NCI-H1694 treated with DMSO at 0.1 percent for 48 hours (cell line): Measurements from ENCODE around the gene SLC9A9.

ENCODE experiments used
- DNase-seq: peaks from one replicate; lab custom pipeline; 2025; lab: John Stamatoyannopoulos, UW

The SLC9A9 gene

DNA sequence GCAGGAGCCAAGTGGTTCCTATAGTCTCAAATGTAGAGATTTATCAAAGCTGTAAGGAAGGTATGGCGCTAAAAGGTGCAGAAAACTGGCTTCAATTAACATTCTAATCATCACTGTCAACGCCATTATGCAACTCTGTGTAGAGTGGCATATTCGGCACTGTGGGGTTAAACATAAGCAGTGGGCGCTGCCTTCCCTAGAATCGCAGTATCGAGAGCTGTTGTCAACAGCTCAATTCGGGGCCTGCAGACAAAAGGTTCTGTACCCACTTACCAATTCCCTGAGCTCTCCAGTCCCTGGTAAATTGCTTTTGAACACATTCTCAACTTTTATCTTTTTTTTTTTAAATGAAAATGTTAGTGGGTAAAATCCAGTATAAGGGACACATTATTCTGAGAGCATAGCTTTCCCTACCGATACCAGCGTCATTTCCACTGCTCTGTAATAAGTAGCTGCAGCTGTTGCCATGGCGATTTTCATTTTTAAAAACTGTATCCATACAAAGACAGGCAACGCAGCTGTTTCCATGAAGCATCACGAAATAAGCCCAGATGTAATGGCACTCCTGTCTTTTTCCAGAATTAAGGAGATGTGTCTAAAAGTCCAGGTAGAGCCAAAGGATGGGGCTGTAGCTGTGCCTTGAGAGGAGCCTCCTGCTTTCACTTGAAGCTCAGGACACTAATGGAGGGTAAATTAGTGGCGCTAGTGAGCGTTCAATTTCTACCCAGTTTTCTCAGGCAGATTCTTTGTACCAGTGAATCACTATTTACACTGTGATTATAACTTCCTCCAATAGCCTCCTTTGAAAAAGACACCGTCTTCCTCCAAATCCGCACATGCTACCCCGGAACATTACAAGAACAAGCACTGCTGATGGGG, 250.3 kb downstream of the SLC9A9 start:
- DNase-seq = no peak

DNA sequence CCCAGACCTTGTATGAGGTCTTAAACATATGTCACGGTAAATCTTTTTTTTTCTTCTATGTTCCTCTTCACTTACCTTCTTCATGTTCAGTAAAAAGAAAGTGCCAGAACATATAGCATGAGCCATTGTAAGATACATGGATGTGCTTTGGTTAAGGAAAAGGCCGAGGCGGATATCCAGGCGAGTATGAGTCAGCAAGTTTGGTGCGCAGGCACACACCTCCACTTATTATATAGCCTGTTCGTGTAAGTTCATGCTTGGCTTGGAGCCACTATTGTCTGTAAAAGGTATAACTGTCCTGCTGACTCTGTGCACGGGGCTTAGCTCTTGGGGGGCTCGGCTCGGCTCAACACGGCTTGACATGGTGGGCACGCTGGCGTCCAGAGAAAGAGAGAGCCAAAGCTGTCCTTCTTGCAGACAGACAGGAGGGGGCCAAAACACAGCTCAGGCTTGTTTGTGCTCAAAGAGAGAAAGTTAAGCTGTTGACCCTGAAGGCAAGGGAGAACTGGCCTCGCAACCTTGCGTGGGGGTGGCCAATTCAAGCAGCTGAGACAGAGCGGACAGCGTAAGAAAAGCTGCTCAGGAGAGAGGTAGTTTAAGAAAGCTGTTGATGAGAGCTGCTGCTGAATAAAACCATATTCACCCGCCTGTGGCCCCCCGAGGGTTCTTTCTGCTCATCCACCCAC, 251.2 kb downstream of the SLC9A9 start:
- DNase-seq = no peak

DNA sequence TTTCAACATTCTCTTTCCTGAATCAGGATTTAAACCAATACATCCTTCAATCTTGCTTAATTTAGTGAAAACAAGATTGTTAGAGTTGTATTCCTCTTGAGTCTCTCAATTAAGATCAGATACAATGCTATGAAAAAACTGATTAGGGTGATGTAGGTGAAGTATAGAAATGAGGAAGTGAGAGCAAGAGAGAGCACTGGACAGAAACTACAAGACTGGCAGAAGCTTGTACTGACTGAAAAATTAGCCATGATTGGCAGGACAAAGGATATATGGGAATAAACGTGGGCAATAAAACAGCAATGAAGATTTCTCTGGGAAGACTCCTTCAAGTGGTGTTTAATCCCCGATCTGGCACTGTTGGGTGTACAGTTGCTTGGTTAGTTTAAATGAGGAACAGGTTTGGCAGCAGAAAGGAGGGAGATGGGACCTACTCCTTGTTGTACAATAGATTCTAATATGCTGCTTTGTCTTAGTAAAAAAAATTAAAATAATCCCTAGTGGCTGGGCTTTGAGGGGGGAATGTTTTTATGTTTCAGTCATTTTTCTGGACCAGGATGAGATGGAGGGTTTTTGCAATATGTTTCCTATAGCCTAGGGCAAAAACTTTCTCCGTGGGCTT, 252.7 kb downstream of the SLC9A9 start:
- no peak for DNase-seq

DNA sequence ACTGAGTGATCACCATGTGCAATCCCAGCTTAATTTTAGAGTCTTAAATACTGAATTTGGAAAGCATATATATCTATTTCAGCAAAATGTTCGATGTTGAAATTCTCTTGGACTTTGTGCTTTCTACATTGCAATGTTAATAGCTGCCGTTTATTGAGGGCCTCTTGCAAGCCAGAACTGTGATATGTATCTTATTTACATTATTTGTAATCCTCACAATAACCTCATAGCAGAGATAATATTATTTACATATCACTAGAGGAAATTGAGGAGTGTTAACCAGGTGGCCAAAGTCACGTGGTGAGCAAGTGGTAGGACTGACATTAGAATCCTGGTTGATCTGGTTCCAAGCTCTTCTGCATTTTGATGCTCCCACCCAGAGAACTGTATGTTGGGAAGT, 254.1 kb downstream of the SLC9A9 start:
- no peak for DNase-seq

DNA sequence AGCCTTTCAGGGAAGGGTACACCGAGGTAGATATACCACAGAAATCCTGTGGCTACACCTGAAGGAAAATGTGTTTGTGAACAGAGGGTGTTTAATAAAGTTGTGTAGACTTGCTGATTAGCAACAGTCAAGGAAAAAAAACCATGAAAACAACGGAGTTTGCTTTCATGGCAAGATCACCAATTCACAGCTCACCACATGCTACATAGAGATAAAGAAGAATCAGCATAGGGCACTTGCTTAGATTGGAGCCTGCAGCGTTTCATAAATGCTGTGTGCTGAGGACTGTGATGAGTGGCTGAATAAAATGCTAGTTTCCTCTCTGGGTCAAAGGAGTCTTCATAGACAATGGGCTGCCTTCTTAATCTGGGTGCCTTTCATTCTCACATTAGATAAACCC, 257.6 kb downstream of the SLC9A9 start:
- no peak for DNase-seq

DNA sequence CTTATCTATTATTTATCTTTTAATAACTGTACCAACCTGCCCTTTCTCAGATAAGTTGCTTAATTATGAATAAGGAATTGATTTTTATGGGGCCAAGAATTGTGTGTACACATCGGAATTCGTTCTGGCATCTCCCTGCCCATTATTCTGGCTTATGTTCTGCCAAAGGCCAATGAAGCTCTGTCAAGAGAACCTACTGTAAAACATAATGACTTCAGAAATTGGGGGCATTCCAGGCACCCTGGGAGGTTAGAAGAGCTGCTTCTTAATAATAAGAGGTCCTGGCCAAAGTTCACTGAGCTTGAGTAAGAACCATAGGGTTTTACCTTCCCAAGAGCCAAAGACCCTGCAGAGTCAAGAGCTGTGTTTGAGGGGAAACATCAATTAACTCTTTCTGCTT, 261.7 kb downstream of the SLC9A9 start:
- DNase-seq = no peak

DNA sequence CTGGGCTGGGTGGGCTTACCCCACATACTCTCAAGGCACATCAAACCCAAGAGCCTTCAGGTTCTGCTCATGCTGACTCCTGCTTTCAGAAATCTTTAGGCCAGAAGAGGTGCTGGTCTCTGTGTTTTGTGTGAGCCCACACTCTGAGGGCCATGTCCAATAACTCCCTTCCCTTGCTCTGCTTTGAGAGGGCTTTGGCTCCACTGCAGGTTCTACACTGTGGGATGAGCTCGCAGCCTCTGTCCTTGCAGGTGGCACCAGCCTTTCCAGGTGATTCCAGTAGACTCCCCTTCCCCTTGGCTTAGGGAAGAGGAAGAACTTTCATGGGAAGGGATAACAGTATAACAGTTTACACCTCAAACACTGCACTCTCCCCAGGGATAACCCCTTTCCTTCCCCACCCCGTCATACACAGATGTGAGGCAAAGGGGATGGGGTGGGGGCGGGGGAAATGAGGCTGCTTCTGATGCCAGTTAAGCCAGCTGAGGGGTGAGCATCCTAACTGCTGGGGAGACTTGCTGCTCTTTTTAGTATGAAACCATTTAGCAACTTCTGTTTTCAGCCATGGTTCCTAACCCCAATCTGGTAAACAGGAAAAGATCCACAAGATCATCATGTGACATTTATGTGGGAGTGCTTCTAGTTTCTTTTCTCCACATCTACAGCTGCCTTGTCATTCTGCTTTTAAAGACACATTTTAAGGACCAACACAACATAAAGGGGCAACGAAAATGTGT, 262.4 kb downstream of the SLC9A9 start:
- DNase-seq = no peak

DNA sequence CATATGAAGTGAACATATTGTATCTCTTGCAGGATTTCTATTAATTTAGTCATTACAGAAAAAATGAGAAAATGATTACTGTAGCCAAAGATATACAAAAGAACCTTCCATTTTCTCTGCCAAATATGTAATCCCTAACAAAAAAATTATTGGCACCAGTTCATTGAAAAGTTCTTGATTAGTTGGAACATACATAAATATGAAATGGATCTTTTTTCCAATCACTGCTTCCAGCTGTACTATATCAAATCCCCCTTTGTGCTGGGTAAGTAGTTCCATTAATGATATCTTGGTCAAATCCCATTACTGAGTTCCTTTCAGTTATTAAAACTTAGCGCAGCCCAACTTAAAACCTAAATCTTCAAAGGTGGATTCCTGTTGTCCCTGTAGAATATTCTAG, 263.8 kb downstream of the SLC9A9 start:
- DNase-seq = no peak

DNA sequence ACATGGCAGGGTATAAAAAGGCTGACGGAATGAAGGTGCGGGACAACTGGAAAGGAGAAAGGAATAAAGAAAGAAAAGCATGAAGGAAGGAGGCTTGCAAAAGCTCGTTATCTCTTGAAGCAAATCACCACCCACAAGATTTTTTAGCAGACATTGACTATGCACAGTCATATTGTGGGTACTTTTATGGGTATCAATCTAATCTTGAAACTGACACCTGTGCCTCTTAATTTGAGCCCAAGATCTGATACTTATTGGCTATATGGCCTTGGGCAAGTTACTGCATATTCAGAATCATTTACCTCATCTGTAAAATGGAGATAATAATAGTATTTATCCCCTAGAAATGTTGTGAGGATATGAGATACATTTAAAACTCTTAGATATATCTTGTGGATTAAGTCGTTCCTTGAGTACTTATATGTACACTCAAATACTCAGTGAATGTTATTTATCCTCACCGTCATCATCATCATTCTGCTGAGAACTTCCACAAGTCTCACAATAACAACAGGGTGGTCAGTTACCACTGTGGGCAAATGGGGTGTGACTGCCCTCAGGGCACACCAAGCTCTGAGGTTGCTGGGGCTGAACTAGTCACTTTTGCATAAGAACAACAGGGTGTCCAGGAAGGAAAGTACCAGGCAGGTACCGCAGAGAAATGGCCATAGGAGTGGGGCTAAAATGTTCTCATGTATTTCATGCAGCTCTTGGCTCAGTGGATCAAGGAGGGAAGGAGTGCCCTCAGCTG, 266.1 kb downstream of the SLC9A9 start:
- DNase-seq = no peak

DNA sequence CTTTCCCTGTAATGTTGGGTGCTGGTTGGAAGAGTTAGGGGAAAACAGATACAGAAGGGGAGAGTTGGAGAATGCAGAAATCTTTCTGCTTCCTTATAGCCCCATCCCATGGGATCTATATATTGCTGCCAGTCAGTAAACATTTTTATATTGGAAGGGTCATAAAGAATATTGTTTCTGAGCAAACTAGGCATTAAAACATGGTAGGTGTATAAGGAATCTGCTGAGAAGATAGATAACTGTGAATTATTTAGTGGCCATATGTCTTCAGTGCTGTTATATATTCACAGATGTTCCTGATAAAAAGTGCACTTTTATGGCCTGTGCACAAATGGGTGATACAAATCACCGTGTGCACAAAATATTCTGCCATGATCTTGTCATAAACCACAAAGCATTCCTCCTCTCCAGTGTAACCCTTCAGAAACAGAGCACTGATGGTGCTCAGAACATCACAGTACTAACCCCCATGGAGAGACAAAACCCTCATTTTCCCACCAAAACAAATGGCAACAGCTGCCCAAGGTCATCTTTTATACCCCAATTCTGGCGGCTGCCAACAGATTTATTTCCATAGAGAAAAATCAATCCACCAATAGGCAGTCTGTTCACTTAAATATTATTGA, 269.3 kb downstream of the SLC9A9 start:
- no peak for DNase-seq

DNA sequence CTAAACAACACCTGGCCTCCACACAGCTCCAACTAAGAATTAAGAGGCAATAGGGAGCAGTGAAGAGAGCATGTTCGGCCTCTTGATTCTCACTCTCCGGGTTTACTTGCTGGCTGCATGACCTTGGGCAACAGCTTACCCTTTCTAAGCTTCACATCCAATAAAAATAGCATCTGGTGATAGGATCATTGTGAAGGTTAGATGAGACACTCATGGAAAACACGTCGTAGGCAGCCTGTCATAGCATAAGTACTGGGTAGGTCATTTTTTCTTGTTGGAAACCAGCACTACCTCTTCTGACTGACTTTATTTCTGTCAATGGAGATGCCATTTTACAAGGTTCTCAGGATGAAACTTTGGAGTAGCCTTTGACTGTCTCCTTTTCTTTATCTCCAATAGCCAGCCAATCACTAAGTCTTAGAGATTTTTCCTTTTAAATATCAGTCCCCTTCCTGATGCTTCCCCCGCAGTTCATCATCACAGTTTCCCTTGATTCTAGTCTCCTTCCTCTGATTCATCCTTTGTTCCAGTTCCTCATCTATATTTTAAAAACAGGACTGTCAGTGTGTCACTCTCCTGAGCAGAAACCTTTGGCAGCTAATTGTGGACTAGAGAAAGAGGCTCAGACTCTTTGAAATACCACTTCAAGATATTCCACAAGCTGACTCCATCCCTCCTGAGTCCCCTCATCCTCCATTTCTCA, 271.5 kb downstream of the SLC9A9 start:
- DNase-seq = no peak

DNA sequence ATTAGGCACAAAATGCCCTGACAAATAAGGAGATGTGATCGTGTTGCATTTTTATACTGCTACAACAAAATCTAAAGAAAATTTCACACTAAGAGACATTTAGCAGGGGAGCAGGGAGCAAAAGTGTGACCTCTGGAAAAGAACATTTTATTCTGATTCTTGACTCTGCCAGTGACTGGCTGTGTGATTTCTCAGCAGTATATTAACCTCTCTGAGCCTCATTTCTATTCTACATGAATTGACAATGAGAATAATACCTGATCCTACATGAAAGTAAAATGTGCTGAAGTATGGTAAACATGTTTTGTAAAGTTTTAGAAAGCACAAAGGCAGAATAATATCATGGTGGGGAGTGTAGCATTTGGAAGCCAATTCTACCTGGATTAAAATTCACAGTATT, 273.3 kb downstream of the SLC9A9 start:
- DNase-seq = no peak

DNA sequence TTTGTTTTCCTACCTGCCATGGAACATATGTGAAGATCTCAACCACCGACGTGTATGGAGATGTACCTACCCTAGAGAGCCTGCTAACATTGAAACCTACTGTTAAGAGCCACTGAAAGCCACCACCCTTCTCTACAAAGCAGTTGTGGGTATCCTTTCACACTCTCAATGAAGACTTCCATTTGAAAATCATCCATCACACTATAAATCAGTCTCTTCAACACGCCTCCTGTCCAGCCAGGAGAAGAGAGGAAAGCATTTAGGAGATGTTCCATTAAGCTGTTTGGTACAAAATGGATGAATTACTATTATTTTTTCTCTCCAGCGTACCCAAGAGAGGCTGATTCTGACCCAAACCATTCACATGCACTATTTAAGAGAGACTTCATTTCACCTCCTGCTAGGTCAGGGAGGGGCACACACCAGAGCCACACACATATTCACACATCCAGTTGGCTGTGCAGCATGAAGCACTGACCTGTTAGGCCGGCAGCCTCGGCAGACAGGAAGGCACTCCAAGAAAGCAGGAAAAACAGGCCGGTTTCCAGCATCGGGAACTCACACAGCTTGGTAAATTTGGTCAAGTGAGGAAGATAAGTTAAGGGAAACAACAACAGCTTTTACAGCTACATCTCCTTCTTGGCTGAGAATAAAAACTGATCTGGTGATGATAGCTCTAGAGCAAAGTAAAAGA, 274.5 kb downstream of the SLC9A9 start:
- no peak for DNase-seq

DNA sequence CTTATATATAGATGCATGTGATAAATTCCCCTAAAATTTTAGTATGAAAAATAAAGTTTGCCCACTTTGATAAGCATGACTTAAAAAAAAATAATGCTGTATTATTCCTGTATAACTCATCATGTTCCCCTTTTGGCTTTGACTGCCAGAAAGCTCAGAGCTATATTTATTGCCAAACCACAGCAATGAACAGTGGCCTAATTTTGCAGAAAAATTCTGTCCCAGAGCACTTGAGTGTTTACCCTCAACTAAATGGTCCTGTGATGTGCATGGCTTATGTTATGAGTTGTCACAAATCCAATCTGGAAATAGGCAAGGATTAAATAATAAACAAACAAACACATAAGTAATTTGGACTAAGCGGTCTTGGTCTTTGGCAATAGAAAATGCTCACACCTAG, 276.7 kb downstream of the SLC9A9 start:
- no peak for DNase-seq

DNA sequence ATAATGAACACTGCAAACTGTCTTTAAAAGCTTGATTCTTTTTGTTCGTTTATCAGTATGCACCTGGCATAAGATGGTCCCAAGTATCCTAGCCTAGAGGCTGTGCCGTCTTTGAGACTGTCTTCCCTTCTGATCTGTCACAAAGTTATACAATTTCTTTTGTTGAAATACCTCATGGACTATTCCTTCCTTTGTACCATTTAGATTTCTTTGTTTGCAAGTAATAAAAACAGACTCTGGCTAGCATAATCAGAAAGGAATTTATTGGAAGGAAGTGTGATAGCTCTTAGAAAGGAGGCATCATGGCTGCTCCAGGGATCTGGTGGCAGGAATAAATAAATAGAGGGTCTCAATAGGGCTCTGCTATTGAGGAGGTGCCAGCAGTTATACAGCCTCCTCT, 280.4 kb downstream of the SLC9A9 start:
- no peak for DNase-seq

DNA sequence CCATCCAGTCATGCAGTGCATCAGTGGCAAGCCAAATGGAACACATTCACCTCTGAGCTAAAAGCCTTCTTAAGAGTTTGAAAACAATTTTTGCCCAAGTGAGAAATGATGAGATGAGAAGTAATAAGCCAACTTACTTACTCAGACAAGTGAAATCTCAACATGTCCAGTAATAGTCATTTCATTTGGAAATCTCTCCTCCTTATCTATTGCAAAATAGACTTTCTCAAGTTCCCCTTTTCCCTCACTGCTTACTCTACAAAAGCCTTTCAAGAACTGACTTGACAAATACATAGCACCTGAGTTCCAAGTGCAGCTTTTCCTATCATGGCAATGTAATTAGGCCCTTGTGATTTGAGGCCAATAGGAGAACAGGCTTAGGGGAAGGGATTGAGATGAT, 282.3 kb downstream of the SLC9A9 start:
- no peak for DNase-seq

DNA sequence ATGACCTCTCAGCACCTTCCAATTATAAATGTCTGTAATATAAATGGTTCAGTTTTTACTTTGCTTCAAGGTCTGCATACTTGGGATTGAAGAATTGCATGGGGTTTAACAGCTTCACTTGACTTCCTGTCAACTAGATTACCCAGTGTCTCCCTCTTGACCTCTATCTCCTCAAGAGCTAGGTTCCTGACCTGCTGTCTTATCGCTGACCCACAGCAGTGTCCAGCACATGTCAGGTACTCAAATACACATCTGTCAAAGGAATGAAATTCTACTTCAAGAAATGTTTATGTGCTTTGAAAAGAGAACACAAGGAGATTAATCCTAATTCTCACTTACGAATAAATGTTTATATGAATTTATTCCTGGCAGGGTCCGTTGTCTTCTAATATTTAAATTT, 284.5 kb downstream of the SLC9A9 start:
- no peak for DNase-seq

DNA sequence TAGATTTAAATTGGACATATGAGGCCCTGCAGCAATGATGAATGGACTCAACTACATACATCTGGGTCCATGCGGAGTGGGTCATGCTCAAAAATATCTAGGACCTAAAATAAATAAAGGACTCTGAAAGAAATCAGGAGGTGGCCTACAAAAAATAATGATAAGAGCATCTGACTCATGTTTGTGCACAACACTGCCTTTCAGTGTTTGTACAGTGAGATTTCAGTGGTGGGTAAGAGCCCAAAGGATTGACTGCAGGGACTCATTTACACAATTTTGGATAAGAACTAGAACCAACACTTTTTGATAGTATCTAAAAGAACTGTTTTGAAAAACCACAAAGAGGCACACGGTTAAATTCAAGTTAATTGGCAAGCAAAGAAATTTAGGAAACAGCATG, 285.5 kb downstream of the SLC9A9 start:
- DNase-seq = no peak

DNA sequence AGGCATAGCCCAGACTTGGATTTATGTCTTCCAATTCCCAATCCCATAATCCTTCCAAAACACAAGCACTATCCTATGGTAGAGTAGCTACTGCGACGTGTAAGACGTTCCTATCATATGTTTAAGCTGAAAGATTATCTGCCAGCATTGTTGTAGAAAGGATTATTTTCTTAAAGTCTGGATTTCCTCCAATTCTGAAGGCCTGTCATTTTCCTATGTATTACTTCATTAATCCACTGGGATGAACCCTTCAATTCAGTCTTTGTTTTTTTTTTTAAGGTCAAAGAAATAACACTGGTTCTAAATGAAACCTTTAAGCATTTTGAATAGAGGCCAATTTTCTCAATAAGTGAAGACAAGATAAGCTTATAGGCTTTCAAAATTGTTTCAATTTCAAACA, 289.0 kb downstream of the SLC9A9 start:
- DNase-seq = no peak

DNA sequence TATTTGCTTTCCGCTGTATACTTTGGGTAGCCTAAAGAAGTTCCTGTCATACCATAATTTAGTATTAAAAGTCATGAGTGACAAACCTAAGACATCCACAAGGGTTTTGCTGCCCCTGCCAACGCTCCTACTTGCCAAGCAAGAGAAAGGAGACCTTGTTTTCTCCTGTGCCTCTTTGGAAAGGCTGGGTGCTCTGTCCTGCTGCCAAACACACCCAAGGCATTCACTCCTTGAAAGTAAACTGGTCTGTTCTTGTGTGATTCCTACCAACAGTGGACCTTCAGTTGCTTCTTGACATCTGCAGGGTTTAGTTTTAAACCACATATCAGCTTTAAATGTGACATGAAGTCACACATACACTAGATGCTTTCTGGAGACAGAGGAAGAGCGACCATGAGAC, 295.4 kb downstream of the SLC9A9 start:
- DNase-seq = no peak
